ENCODE results near the gene NUDT8.

- no peak for TF ChIP-seq CTCF (IDR thresholded peaks at IDR 0.05)
- TF ChIP-seq POLR2A (IDR thresholded peaks at IDR 0.05), result no peak
Measured at GRCh38 chr11:67649634-67650510, 20.1 kb upstream of the NUDT8 start.

All from adrenal gland (tissue), 5 donors.